ENCODE results near the gene GALNT10.

Gene GALNT10

GRCh38 chr5:154265197-154265773 is 74.8 kb downstream of the GALNT10 start:
- no peak for DNase-seq (ENCODE audit: low read depth)

- DNase-seq (ENCODE audit: low read depth), result no peak
Measured at GRCh38 chr5:154267516-154267915, 77.0 kb downstream of the GALNT10 start.

GRCh38 chr5:154268073-154268472 is 77.5 kb downstream of the GALNT10 start:
- no peak for DNase-seq (ENCODE audit: low read depth)

- DNase-seq (ENCODE audit: low read depth), result no peak
Measured at GRCh38 chr5:154269414-154269813, 78.9 kb downstream of the GALNT10 start.

GRCh38 chr5:154271466-154271865 is 80.9 kb downstream of the GALNT10 start:
- DNase-seq (ENCODE audit: low read depth), result no peak

- DNase-seq (ENCODE audit: low read depth), result no peak
Measured at GRCh38 chr5:154271936-154272514, 81.5 kb downstream of the GALNT10 start.

- DNase-seq (ENCODE audit: low read depth), result no peak
Measured at GRCh38 chr5:154273028-154273617, 82.6 kb downstream of the GALNT10 start.

GRCh38 chr5:154273963-154274827 is 83.7 kb downstream of the GALNT10 start:
- no peak for DNase-seq (ENCODE audit: low read depth)

- DNase-seq (ENCODE audit: low read depth), result peak; percentile 70
Measured at GRCh38 chr5:154274828-154275185, 84.3 kb downstream of the GALNT10 start.

- DNase-seq (ENCODE audit: low read depth), result no peak
Measured at GRCh38 chr5:154275566-154275965, 85.0 kb downstream of the GALNT10 start.

- DNase-seq (ENCODE audit: low read depth), result no peak
Measured at GRCh38 chr5:154276261-154276972, 85.9 kb downstream of the GALNT10 start.

GRCh38 chr5:154276973-154277331 is 86.4 kb downstream of the GALNT10 start:
- peak; percentile 99 for DNase-seq (ENCODE audit: low read depth)

GRCh38 chr5:154277499-154277898 is 87.0 kb downstream of the GALNT10 start:
- no peak for DNase-seq (ENCODE audit: low read depth)

- DNase-seq (ENCODE audit: low read depth), result no peak
Measured at GRCh38 chr5:154278186-154278585, 87.7 kb downstream of the GALNT10 start.

GRCh38 chr5:154278908-154279307 is 88.4 kb downstream of the GALNT10 start:
- no peak for DNase-seq (ENCODE audit: low read depth)

- no peak for DNase-seq (ENCODE audit: low read depth)
Measured at GRCh38 chr5:154284433-154284832, 93.9 kb downstream of the GALNT10 start.

- peak; percentile 92 for DNase-seq (ENCODE audit: low read depth)
Measured at GRCh38 chr5:154285661-154286408, 95.3 kb downstream of the GALNT10 start.

- no peak for DNase-seq (ENCODE audit: low read depth)
Measured at GRCh38 chr5:154286557-154286956, 96.0 kb downstream of the GALNT10 start.

- peak; percentile 70 for DNase-seq (ENCODE audit: low read depth)
Measured at GRCh38 chr5:154287136-154287535, 96.6 kb downstream of the GALNT10 start.

GRCh38 chr5:154288145-154288544 is 97.6 kb downstream of the GALNT10 start:
- DNase-seq (ENCODE audit: low read depth), result peak; percentile 80

GRCh38 chr5:154291917-154292316 is 101.4 kb downstream of the GALNT10 start:
- no peak for DNase-seq (ENCODE audit: low read depth)

- DNase-seq (ENCODE audit: low read depth), result no peak
Measured at GRCh38 chr5:154293219-154293618, 102.7 kb downstream of the GALNT10 start.
